Fibroblast of lung (primary cell): ENCODE measurements around the gene REEP1. TPM values are rescaled to one million over a fixed set of nuclear protein-coding genes. Genes with fewer than 3 reads are reported as not detected.

Source experiments
- DNase-seq, 2 donors: peaks; one replicate each; pipeline versions ENCODE4 v3.0.0 to v3.0.0-alpha.2; 2010; ENCODE audit warnings: low read depth in 2 of 2
- H2AFZ ChIP-seq: 2 replicates; pipeline ENCODE4 v1.5.1; 2012; ENCODE audit warnings: low read length, control low read depth, inconsistent platforms
- H3K27ac ChIP-seq: 2 replicates; pipeline ENCODE4 v1.5.1; 2011; ENCODE audit warnings: low read length, control low read depth; ENCODE audit not compliant: insufficient read depth
- H3K27me3 ChIP-seq: 2 replicates; pipeline ENCODE4 v1.5.1; 2011; ENCODE audit warnings: mild to moderate bottlenecking, low read length; ENCODE audit not compliant: control insufficient read depth, insufficient read depth
- H3K36me3 ChIP-seq: 2 replicates; pipeline ENCODE4 v1.5.1; 2011; ENCODE audit warnings: low read length; ENCODE audit not compliant: control insufficient read depth, insufficient read depth
- H3K4me1 ChIP-seq: 2 replicates; pipeline ENCODE4 v1.5.1; 2011; ENCODE audit warnings: low read length; ENCODE audit not compliant: control insufficient read depth, insufficient read depth; ENCODE audit errors: extremely low read depth
- H3K4me2 ChIP-seq: 2 replicates; pipeline ENCODE4 v1.5.1; 2011; ENCODE audit warnings: low read length, control low read depth; ENCODE audit not compliant: insufficient read depth; ENCODE audit errors: extremely low read depth
- H3K4me3 ChIP-seq, 4 experiments: fragments of 200-600 bp in 1 of 4; sonication (generic) in 1 of 4; replicated peaks in 1 of 4; 2 replicates each; pipeline ENCODE4 v1.5.1; 2011 to 2016; ENCODE audit warnings: low read length in 4 of 4, low read depth in 3 of 4, mild to moderate bottlenecking in 3 of 4, control low read depth in 2 of 4, inconsistent platforms in 1 of 4, mixed read lengths in 1 of 4; ENCODE audit not compliant: insufficient read depth in 1 of 4; ENCODE audit errors: control extremely low read depth in 1 of 4
- H3K79me2 ChIP-seq: 2 replicates; pipeline ENCODE4 v1.5.1; 2012; ENCODE audit warnings: mild to moderate bottlenecking, low read length, inconsistent platforms; ENCODE audit not compliant: control insufficient read depth, insufficient read depth
- H3K9ac ChIP-seq: 2 replicates; pipeline ENCODE4 v1.5.1; 2011; ENCODE audit warnings: mild to moderate bottlenecking, low read length, control low read depth; ENCODE audit not compliant: insufficient read depth
- H3K9me3 ChIP-seq: 2 replicates; pipeline ENCODE4 v1.5.1; 2012; ENCODE audit warnings: low read depth, low read length; ENCODE audit not compliant: control insufficient read depth, insufficient read depth
- H4K20me1 ChIP-seq: 2 replicates; pipeline ENCODE4 v1.5.1; 2011; ENCODE audit warnings: low read length; ENCODE audit not compliant: control insufficient read depth, insufficient read depth; ENCODE audit errors: extremely low read depth
- EZH2 ChIP-seq: IDR thresholded peaks from 2 replicates; pipeline ENCODE4 v1.5.1; 2012; ENCODE audit warnings: low read length, control low read depth, mild to moderate bottlenecking; ENCODE audit errors: missing control alignments
- polyA plus RNA-seq, 2 donors: library from polyadenylated mRNA; depleted of rRNA in 1 of 2; stranded (reverse) in 1 of 2; unstranded in 1 of 2; fragments of >200 nt; gene quantifications; 2 replicates each; pipeline ENCODE4 v1.2.1, GENCODE V29; 2011 to 2012; ENCODE audit warnings: missing spikeins in 1 of 2
- total RNA-seq: library from RNA; depleted of rRNA; stranded (reverse); fragments of >200 nt; gene quantifications from 2 replicates; pipeline ENCODE4 v1.2.1, GENCODE V29; 2014
- TF ChIP-seq, protein P1 (sequence below), 2 donors: IDR thresholded peaks in 1 of 2; conservative IDR thresholded peaks in 1 of 2; 1 replicate in 1 of 2; 2 replicates in 1 of 2; pipeline ENCODE4 v1.5.1; 2011 to 2012; ENCODE audit warnings: low read length in 2 of 2, control low read depth in 1 of 2, inconsistent platforms in 1 of 2, low read depth in 1 of 2, mild to moderate bottlenecking in 1 of 2

Gene REEP1
- total and polyA plus RNA-seq, 2 donors (not counting 1 experiment from before 2014, with no cell fraction given): 0.02 TPM; not detected in 1

DNA sequence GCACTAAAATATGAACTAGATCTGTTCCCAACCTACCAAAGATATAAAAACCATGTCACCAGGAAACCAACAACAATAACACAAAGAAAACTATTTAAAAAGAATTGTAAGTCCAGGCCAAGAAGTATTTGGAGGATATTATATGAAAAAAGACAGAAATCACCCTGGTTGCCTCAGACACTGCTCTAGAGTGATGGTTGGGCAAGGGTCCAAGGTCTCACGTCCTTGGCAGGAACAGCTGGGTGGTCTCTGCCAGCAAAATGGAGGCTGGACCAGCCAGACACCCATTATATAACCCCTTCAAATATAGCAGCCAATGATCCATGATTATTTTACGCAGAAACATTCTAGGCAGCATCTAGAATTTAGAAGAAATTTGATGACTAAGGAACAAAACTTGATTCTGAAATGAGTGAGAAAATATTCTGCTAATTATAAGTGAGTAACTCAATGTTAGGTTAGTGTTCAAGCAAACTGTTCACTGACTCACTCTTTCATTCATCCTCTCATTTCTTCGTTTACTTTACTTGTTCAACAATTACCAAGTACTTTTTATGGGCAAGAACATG lies 102.8 kb downstream of the REEP1 start:
- no peak for DNase-seq
- Histone ChIP-seq H3K9ac (no peak overlapping the region), H3K4me1 (no peaks in the 10 kb centered on the region), H4K20me1 (no peaks in the 10 kb centered on the region), H3K9me3 (no peaks in the 10 kb centered on the region), H3K4me3 (no peak overlapping the region), H3K4me2 (no peak overlapping the region), H3K36me3 (no peaks in the 10 kb centered on the region), H3K27ac (no peak overlapping the region), H3K79me2 (no peaks in the 10 kb centered on the region), H2AFZ (no peak overlapping the region), H3K27me3 (no peaks in the 10 kb centered on the region)
- no peak for TF ChIP-seq EZH2
- TF ChIP-seq, protein P1, sequence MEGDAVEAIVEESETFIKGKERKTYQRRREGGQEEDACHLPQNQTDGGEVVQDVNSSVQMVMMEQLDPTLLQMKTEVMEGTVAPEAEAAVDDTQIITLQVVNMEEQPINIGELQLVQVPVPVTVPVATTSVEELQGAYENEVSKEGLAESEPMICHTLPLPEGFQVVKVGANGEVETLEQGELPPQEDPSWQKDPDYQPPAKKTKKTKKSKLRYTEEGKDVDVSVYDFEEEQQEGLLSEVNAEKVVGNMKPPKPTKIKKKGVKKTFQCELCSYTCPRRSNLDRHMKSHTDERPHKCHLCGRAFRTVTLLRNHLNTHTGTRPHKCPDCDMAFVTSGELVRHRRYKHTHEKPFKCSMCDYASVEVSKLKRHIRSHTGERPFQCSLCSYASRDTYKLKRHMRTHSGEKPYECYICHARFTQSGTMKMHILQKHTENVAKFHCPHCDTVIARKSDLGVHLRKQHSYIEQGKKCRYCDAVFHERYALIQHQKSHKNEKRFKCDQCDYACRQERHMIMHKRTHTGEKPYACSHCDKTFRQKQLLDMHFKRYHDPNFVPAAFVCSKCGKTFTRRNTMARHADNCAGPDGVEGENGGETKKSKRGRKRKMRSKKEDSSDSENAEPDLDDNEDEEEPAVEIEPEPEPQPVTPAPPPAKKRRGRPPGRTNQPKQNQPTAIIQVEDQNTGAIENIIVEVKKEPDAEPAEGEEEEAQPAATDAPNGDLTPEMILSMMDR (conservative IDR thresholded peaks at IDR 0.05 in 1 of 2, IDR thresholded peaks at IDR 0.05 in 1 of 2; ENCODE audit: low read depth in 1 of 2, low read length in 2 of 2): no peak

GRCh38 chr2:86233436-86233835 lies 104.0 kb downstream of the REEP1 start:
- Histone ChIP-seq H3K36me3 (no peaks in the 10 kb centered on the region), H3K4me1 (no peaks in the 10 kb centered on the region), H3K27ac (no peak overlapping the region), H4K20me1 (no peaks in the 10 kb centered on the region), H3K9me3 (no peaks in the 10 kb centered on the region), H3K4me3 (no peak overlapping the region), H3K9ac (no peak overlapping the region), H3K4me2 (no peak overlapping the region), H3K79me2 (no peaks in the 10 kb centered on the region), H2AFZ (no peak overlapping the region), H3K27me3 (no peaks in the 10 kb centered on the region)
- DNase-seq: no peak
- TF ChIP-seq, protein P1 (conservative IDR thresholded peaks at IDR 0.05 in 1 of 2, IDR thresholded peaks at IDR 0.05 in 1 of 2; ENCODE audit: low read depth in 1 of 2, low read length in 2 of 2): no peak
- TF ChIP-seq EZH2: no peak

DNA sequence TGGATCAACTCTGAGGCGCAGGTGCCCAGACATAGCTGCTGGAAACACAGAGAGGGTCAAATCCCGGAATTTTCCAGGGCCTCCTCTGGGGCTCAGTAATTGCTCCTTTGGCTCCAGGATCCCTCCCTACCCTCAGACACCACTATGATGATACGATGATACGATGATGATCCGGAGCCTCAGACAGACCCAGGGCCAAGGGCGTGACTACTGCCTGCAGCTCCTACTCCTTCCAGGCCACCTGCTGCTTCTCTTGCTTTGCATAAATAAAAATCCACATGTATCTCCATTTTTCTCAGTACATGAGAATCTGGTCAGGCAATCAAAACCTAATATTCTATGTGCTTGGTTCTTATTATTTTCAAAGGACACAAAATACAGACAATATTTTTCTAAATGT lies 104.5 kb downstream of the REEP1 start:
- Histone ChIP-seq H2AFZ (no peak overlapping the region), H3K27me3 (no peaks in the 10 kb centered on the region), H3K36me3 (no peaks in the 10 kb centered on the region), H3K9ac (no peak overlapping the region), H3K9me3 (no peaks in the 10 kb centered on the region), H3K4me3 (no peak overlapping the region), H3K4me2 (no peak overlapping the region), H4K20me1 (no peaks in the 10 kb centered on the region), H3K27ac (no peak overlapping the region), H3K4me1 (no peaks in the 10 kb centered on the region), H3K79me2 (no peaks in the 10 kb centered on the region)
- DNase-seq: no peak
- TF ChIP-seq, protein P1 (conservative IDR thresholded peaks at IDR 0.05 in 1 of 2, IDR thresholded peaks at IDR 0.05 in 1 of 2; ENCODE audit: low read depth in 1 of 2, low read length in 2 of 2): no peak
- no peak for TF ChIP-seq EZH2
